ENCODE data around the gene SLC13A4.
"Not testable (repeated sequence)": the region's sequence is repeated elsewhere in the genome, so short reads cannot be mapped to it uniquely, and the experiment has no call there.

The SLC13A4 gene

GRCh38 chr7:135741905-135742304, 13.9 kb upstream of the SLC13A4 start:
- no peak for TF ChIP-seq ZNF274 (IDR thresholded peaks at IDR 0.05; ENCODE audit: low read depth, low read length)
- no peak overlapping the region for H3K4me3 ChIP-seq (ENCODE audit: low read length)

- TF ChIP-seq ZNF274 (IDR thresholded peaks at IDR 0.05; ENCODE audit: low read depth, low read length) = no peak
- no peak overlapping the region for H3K4me3 ChIP-seq (ENCODE audit: low read length)
Measured at GRCh38 chr7:135740889-135741288, 12.9 kb upstream of the SLC13A4 start.

- H3K4me3 ChIP-seq (ENCODE audit: low read length) = not testable (repeated sequence)
Measured at GRCh38 chr7:135737306-135737647, 9.3 kb upstream of the SLC13A4 start.

DNA sequence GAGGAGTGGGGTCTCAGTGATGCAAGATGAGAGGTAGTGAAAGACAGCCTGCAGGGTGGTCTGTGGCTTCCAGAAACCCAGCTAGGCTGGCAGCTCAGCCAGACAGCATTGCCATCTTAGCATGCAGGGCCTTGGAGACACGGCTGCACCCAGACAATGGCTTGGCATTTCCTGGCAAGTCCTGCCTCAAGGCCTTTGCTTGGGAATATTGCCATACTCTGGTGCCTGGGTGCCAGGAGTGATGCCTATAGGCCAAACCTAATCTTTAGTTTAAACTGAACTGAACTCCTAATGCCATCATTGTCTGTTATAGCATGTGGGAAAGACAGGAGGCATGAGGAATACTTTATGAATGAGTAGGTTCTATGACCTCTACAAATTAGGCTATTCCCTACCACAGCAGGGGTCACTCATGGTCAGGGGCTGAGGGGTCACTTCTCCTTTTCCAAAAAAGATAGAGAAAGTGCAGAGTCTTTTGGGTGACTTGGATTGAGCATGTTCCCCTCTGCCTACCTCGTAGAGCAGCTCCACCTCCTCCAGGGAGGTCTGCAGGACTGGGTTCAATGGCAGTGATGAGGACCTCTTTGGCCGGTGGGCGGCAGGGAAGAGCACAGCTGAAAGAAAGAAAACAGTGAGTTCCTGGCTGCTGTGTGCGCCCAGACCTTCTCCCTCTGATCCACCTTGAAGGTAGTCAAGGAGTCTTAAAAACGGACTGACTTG, 8.8 kb upstream of the SLC13A4 start:
- H3K4me3 ChIP-seq (ENCODE audit: low read length) = no peak overlapping the region
- no peak for TF ChIP-seq ZNF274 (IDR thresholded peaks at IDR 0.05; ENCODE audit: low read depth, low read length)

GRCh38 chr7:135734343-135734689, 6.3 kb upstream of the SLC13A4 start:
- no peak overlapping the region for H3K4me3 ChIP-seq (ENCODE audit: low read length)
- TF ChIP-seq ZNF274 (IDR thresholded peaks at IDR 0.05; ENCODE audit: low read depth, low read length) = no peak

GRCh38 chr7:135733603-135734342, 5.8 kb upstream of the SLC13A4 start:
- TF ChIP-seq ZNF274 (IDR thresholded peaks at IDR 0.05; ENCODE audit: low read depth, low read length) = no peak

DNA sequence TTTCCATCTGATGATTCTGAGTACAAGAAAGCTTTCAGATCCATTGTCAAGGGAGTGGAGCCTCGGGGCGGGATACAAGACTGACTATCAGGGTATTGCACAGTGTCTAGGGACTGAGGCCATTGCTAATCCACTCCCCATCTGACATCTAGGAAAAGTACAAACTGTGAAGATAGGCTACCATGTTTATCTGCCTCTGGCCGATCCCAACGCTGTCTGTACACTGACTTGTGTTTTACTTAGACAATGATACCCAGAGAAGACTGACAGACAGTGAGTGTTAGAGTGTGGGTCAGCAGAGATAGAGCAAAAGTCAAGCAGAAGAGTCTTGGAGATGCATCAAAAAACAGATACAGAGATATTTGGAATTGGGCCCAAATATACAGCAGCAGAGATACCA, 3.1 kb upstream of the SLC13A4 start:
- no peak for TF ChIP-seq ZNF274 (IDR thresholded peaks at IDR 0.05; ENCODE audit: low read depth, low read length)
- no peak overlapping the region for H3K4me3 ChIP-seq (ENCODE audit: low read length)

More at GRCh38 chr7:135733603-135734342, 5.8 kb upstream of the SLC13A4 start:
- no peak overlapping the region for H3K4me3 ChIP-seq (ENCODE audit: low read length)

DNA sequence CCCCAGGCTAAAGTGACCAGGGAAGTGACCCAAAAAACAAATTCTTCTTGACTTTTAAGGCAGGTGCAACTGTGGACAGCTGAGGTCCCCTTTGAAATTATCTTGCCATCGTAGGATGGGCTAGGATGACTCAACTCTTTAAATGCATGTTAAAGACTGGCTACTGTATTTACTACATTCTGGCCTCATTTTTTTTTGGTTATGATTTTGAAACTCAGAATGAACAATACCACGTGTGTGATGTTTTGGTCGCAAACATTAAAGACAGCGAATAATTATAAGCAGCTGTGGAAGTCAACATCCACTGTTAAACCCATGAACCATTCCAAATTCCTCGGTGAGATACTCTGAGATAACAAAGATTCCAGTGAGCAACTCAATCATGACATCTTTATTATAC, 1.2 kb upstream of the SLC13A4 start:
- no peak for TF ChIP-seq ZNF274 (IDR thresholded peaks at IDR 0.05; ENCODE audit: low read depth, low read length)
- no peak overlapping the region for H3K4me3 ChIP-seq (ENCODE audit: low read length)

GRCh38 chr7:135726911-135727673, 894 bp downstream of the SLC13A4 start:
- H3K4me3 ChIP-seq (ENCODE audit: low read length) = no peak overlapping the region
- TF ChIP-seq ZNF274 (IDR thresholded peaks at IDR 0.05; ENCODE audit: low read depth, low read length) = no peak

DNA sequence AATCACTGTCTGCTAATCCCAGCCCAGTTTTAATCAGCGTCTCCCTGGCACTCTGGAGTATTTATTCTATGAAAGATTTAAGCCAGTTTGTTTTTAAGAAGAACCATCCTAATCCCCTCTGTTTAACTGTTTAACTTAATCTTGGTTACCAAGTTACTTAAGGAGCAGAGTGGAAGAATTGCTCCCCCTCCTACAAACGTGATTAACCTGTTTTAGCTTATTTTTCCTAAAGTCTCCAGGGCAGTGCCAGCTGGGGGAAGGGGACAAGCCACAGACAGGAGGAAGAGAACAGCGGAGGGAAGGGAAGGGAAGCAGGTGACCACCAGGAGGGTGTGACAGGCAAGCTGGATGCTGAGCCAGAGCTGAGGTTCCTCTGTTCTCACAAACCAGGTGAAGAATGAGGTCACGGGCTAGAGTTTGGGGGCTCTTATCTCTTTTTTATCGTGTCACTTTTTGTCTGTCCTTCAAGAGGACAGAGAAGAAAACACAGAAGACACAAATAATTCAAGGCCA, 1.7 kb downstream of the SLC13A4 start:
- TF ChIP-seq ZNF274 (IDR thresholded peaks at IDR 0.05; ENCODE audit: low read depth, low read length) = no peak

GRCh38 chr7:135723411-135723810, 4.6 kb downstream of the SLC13A4 start:
- no peak for TF ChIP-seq ZNF274 (IDR thresholded peaks at IDR 0.05; ENCODE audit: low read depth, low read length)
- H3K4me3 ChIP-seq (ENCODE audit: low read length) = no peak overlapping the region

More for the DNA sequence above, 1.7 kb downstream of the SLC13A4 start:
- no peak overlapping the region for H3K4me3 ChIP-seq (ENCODE audit: low read length)

DNA sequence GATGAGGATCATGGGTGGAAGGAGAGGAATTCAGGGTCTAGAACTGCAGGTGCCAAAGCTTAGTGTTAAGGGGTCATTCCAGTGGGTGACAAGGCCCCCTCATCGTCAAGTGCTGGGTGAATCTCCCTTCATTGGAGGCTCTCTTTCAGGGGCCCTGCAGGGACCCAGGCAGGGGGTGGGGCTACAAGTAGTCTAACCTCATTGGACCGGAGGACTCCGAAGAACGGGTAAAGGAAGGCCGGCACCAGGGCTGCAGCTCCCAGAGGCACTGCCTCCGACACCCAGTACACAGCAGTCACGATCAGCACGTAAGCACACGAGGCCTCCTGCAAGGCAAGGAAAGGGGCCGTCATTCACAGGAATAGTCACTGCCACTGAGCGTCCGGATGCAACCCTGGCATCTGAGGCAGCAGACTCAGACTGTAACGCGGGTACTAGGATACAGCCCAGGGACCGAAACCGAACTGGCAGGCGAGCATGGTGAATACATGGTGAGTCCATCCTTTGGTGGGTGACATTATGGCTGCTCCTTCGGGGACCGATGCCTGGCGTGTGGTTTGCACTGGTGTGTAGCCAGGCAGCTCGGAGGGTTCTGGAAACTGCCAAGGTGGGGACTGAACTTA, 6.7 kb downstream of the SLC13A4 start:
- no peak overlapping the region for H3K4me3 ChIP-seq (ENCODE audit: low read length)
- no peak for TF ChIP-seq ZNF274 (IDR thresholded peaks at IDR 0.05; ENCODE audit: low read depth, low read length)

- H3K4me3 ChIP-seq (ENCODE audit: low read length) = no peak overlapping the region
- no peak for TF ChIP-seq ZNF274 (IDR thresholded peaks at IDR 0.05; ENCODE audit: low read depth, low read length)
Measured at GRCh38 chr7:135719688-135720087, 8.3 kb downstream of the SLC13A4 start.

GRCh38 chr7:135718794-135719437, 9.1 kb downstream of the SLC13A4 start:
- no peak overlapping the region for H3K4me3 ChIP-seq (ENCODE audit: low read length)
- no peak for TF ChIP-seq ZNF274 (IDR thresholded peaks at IDR 0.05; ENCODE audit: low read depth, low read length)
